CD4-positive, alpha-beta T cell (primary cell): ENCODE measurements around the gene DRAM1. TPM values are rescaled to one million over a fixed set of nuclear protein-coding genes. Genes with fewer than 3 reads are reported as not detected.

ENCODE experiments used
- ATAC-seq: fragments of 200-7000 bp; cut with Tn5 transposase; one replicate; pipeline ENCODE4 v1.10.0; 2022; ENCODE audit warnings: mild to moderate bottlenecking; ENCODE audit not compliant: poor library complexity
- CTCF ChIA-PET: fragments of 350-600 bp; sonication (Branson Sonifier 250); formaldehyde crosslinking; loops from one replicate; lab custom pipeline; 2021; ENCODE audit warnings: antibody characterized with exemption, inconsistent platforms; lab: Charles Lee
- POLR2A ChIA-PET: fragments of 350-600 bp; sonication (Branson Sonifier 250); formaldehyde crosslinking; loops from one replicate; lab custom pipeline; 2021; ENCODE audit warnings: antibody characterized with exemption, inconsistent platforms; lab: Charles Lee
- DNase-seq, 14 experiments: peaks; one replicate each; pipeline ENCODE4 v3.0.0-alpha.2; 2013 to 2020; ENCODE audit warnings: mixed read lengths in 2 of 14
- H3K27ac ChIP-seq, 2 donors: one replicate each; pipeline versions ENCODE4 v1.5.1 to v1.7.0; 2013; ENCODE audit warnings: low read length in 2 of 2, low read depth in 1 of 2, mild to moderate bottlenecking in 1 of 2
- H3K27me3 ChIP-seq, 2 experiments: 1 replicate in 1 of 2; 2 replicates in 1 of 2; pipeline versions ENCODE4 v1.6.1 to v1.7.0; 2013; ENCODE audit warnings: low read length in 2 of 2, control low read depth in 1 of 2, mild to moderate bottlenecking in 1 of 2, moderate library complexity in 1 of 2; ENCODE audit not compliant: insufficient read depth in 2 of 2, control insufficient read depth in 1 of 2
- H3K36me3 ChIP-seq: one replicate; pipeline ENCODE4 v1.6.1; 2013; ENCODE audit warnings: low read length, control low read depth; ENCODE audit not compliant: insufficient read depth
- H3K4me1 ChIP-seq: one replicate; pipeline ENCODE4 v1.6.1; 2013; ENCODE audit warnings: low read length, control low read depth; ENCODE audit not compliant: insufficient read depth
- H3K4me3 ChIP-seq: one replicate; pipeline ENCODE4 v1.5.1; 2013; ENCODE audit warnings: mild to moderate bottlenecking, low read length, moderate library complexity
- H3K9me3 ChIP-seq, 2 experiments: 1 replicate in 1 of 2; 2 replicates in 1 of 2; pipeline versions ENCODE4 v1.6.1 to v1.7.0; 2013; ENCODE audit warnings: low read length in 2 of 2, mild to moderate bottlenecking in 2 of 2, control low read depth in 1 of 2, moderate library complexity in 1 of 2; ENCODE audit not compliant: control insufficient read depth in 1 of 2, insufficient read depth in 1 of 2
- H3K27ac Mint-ChIP-seq: one replicate; pipeline ENCODE4 v1.8.0; 2020; ENCODE audit warnings: mixed read lengths
- H3K27me3 Mint-ChIP-seq: one replicate; pipeline ENCODE4 v1.8.0; 2021; ENCODE audit warnings: mixed read lengths
- H3K36me3 Mint-ChIP-seq: one replicate; pipeline ENCODE4 v1.8.0; 2021; ENCODE audit warnings: low read depth, mixed read lengths
- H3K4me1 Mint-ChIP-seq: one replicate; pipeline ENCODE4 v1.8.0; 2021; ENCODE audit warnings: low read depth, mixed read lengths
- H3K4me3 Mint-ChIP-seq: one replicate; pipeline ENCODE4 v1.8.0; 2020; ENCODE audit warnings: mild to moderate bottlenecking, mixed read lengths
- H3K9me3 Mint-ChIP-seq: one replicate; pipeline ENCODE4 v1.8.0; 2020; ENCODE audit warnings: mixed read lengths
- CTCF ChIP-seq: fragments of 200-600 bp; IDR thresholded peaks from one replicate; pipeline ENCODE4 v1.8.0; 2022; ENCODE audit warnings: antibody characterized with exemption, mild to moderate bottlenecking
- intact Hi-C, 2 experiments: fragments of 100-400 bp; cut with DNase I in 1 of 2; cut with micrococcal nuclease in 1 of 2; formaldehyde crosslinking; loops; one replicate each; pipeline versions ENCODE4 v1.15.1 to v1.9.0; 2023 to 2025; cut with DNase I, micrococcal nuclease
- total RNA-seq, 174 experiments: library from RNA in 2 of 174; stranded (reverse) in 2 of 174; gene quantifications; one replicate each; pipeline ENCODE4 v1.2.3 and lab custom pipeline; 2021 to 2026

The DRAM1 gene
- total RNA-seq, 2 experiments from 2014 or later, result 1.3 to 1.6 TPM

- no peaks in the 10 kb centered on the region for H3K36me3 ChIP-seq
- Mint-ChIP-seq H3K27me3 (peaks cover 3% of the 10 kb centered on the region), H3K27ac (no peak overlapping the region), H3K9me3 (peaks cover 15% of the 10 kb centered on the region), H3K36me3 (no peaks in the 10 kb centered on the region), H3K4me3 (no peak overlapping the region), H3K4me1 (no peaks in the 10 kb centered on the region)
- intact Hi-C loops, result no loop called here
- H3K27ac ChIP-seq, result no peak overlapping the region
- ChIA-PET POLR2A (no interaction called here), CTCF (interaction anchor here (0.6 kb wide), 1 partner anchor 253 kb away, joined by 3 read pairs; no protein-coding TSS in a partner anchor)
- H3K4me1 ChIP-seq, result no peaks in the 10 kb centered on the region
- H3K27me3 ChIP-seq, result no peaks in the 10 kb centered on the region
- ATAC-seq, result no peak
- no peak overlapping the region for H3K4me3 ChIP-seq
- DNase-seq, result no peak
- TF ChIP-seq CTCF, result no peak
- H3K9me3 ChIP-seq, result peaks cover 4 to 5% of the 10 kb centered on the region in 2 experiments
Observed at GRCh38 chr12:101959607-101960006, 82.2 kb downstream of the DRAM1 start.

GRCh38 chr12:101962486-101962885, 85.1 kb downstream of the DRAM1 start:
- H3K4me1 ChIP-seq, result peaks cover 3% of the 10 kb centered on the region
- no peaks in the 10 kb centered on the region for H3K27me3 Mint-ChIP-seq
- H3K4me3 ChIP-seq, result no peak overlapping the region
- intact Hi-C loops, result no loop called here
- no peak overlapping the region for H3K27ac ChIP-seq
- no peaks in the 10 kb centered on the region for H3K27me3 ChIP-seq
- POLR2A ChIA-PET, result no interaction called here
- ATAC-seq (no peak), DNase-seq (no peak)
- no peaks in the 10 kb centered on the region for H3K36me3 ChIP-seq
- peaks cover 15% of the 10 kb centered on the region for H3K9me3 Mint-ChIP-seq
- peaks cover 10% of the 10 kb centered on the region for H3K4me1 Mint-ChIP-seq
- CTCF ChIA-PET, result no interaction called here
- TF ChIP-seq CTCF, result no peak
- H3K9me3 ChIP-seq, result peaks cover 4 to 5% of the 10 kb centered on the region in 2 experiments
- H3K27ac Mint-ChIP-seq, result no peak overlapping the region
- H3K36me3 Mint-ChIP-seq, result no peaks in the 10 kb centered on the region
- no peak overlapping the region for H3K4me3 Mint-ChIP-seq

GRCh38 chr12:101963697-101964096, 86.3 kb downstream of the DRAM1 start:
- Histone ChIP-seq H3K9me3 (peaks cover 4 to 5% of the 10 kb centered on the region in 2 experiments), H3K4me1 (peaks cover 5% of the 10 kb centered on the region), H3K36me3 (no peaks in the 10 kb centered on the region), H3K4me3 (no peak overlapping the region), H3K27me3 (no peaks in the 10 kb centered on the region), H3K27ac (no peak overlapping the region)
- POLR2A ChIA-PET, result no interaction called here
- intact Hi-C loops, result no loop called here
- peaks cover 11% of the 10 kb centered on the region for H3K9me3 Mint-ChIP-seq
- H3K27me3 Mint-ChIP-seq, result no peaks in the 10 kb centered on the region
- CTCF ChIA-PET, result interaction anchor here (1.5 kb wide), 1 partner anchor 10 kb away, joined by 3 read pairs; no protein-coding TSS in a partner anchor
- no peak overlapping the region for H3K27ac Mint-ChIP-seq
- DNase-seq (no peak), ATAC-seq (no peak)
- no peaks in the 10 kb centered on the region for H3K36me3 Mint-ChIP-seq
- no peak overlapping the region for H3K4me3 Mint-ChIP-seq
- H3K4me1 Mint-ChIP-seq, result peaks cover 22% of the 10 kb centered on the region
- no peak for TF ChIP-seq CTCF
